Skeletal muscle satellite cell (primary cell): ENCODE measurements around the gene NOTUM.

Experiments used
- H3K27me3 ChIP-seq: 2 replicates; pipeline ENCODE4 v1.7.0; 2013; ENCODE audit warnings: low read length; ENCODE audit not compliant: control insufficient read depth, insufficient read depth
- H3K36me3 ChIP-seq: 2 replicates; pipeline ENCODE4 v1.7.0; 2013; ENCODE audit warnings: mild to moderate bottlenecking, control low read depth, low read length; ENCODE audit not compliant: insufficient read depth
- H3K4me1 ChIP-seq: 2 replicates; pipeline ENCODE4 v1.7.0; 2013; ENCODE audit warnings: low read length; ENCODE audit not compliant: control insufficient read depth, insufficient read depth
- H3K4me2 ChIP-seq: 2 replicates; pipeline ENCODE4 v1.7.0; 2013; ENCODE audit warnings: mild to moderate bottlenecking, low read length
- H3K4me3 ChIP-seq: 2 replicates; pipeline ENCODE4 v1.7.0; 2013; ENCODE audit warnings: low read length
- H3K9ac ChIP-seq: 2 replicates; pipeline ENCODE4 v1.7.0; 2013; ENCODE audit warnings: mild to moderate bottlenecking, low read depth, low read length, moderate library complexity
- H3K9me3 ChIP-seq: replicated peaks from 2 replicates; pipeline ENCODE4 v1.7.0; 2013; ENCODE audit warnings: mild to moderate bottlenecking, control low read depth, low read length

NOTUM gene

DNA sequence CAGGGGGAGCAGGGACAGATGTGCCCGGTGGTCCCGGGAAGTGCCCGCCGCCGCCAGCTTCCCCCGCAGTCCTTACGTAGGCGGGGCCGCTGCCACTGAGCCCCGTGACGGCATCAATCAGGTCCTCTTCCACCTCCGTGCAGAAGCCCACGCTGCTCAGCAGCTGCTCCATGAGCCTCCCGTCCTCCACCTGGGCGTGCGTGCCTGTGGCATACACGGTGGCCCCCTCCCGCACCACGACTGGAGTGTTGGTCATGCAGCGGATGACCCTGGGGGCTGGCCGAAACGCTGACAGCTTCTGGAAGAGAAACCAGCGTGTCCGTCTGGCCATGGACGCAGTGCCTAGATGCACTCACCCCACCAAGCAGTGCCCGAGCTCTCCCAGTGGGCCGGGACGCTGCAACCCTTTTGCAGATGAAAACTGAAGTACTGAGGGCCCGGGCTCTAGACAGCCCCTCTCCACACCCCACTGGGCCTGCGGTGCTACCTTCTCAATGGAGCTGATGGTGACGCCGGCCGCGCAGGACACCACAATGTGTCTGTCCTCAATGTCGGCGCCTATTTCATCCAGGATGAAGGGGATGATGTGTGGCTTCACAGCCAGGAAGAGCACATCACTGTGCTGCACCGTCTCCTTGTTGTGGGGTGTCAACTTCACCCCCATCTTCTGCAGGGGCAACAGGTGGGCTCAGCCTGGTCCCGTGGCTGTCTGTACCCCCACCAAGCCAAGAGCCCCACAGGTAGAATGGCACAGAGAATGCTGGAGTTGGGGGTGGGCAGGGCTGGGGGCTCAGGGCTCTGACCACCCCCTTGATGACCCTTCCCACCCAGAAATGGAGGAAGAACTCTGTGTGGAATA is 25.9 kb downstream of the NOTUM start:
- Histone ChIP-seq H3K4me2 (no peak overlapping the region), H3K4me1 (peaks cover 16% of the 10 kb centered on the region), H3K4me3 (no peak overlapping the region), H3K27me3 (peaks cover 8% of the 10 kb centered on the region), H3K9ac (no peak overlapping the region), H3K9me3 (no peaks in the 10 kb centered on the region), H3K36me3 (no peaks in the 10 kb centered on the region)

DNA sequence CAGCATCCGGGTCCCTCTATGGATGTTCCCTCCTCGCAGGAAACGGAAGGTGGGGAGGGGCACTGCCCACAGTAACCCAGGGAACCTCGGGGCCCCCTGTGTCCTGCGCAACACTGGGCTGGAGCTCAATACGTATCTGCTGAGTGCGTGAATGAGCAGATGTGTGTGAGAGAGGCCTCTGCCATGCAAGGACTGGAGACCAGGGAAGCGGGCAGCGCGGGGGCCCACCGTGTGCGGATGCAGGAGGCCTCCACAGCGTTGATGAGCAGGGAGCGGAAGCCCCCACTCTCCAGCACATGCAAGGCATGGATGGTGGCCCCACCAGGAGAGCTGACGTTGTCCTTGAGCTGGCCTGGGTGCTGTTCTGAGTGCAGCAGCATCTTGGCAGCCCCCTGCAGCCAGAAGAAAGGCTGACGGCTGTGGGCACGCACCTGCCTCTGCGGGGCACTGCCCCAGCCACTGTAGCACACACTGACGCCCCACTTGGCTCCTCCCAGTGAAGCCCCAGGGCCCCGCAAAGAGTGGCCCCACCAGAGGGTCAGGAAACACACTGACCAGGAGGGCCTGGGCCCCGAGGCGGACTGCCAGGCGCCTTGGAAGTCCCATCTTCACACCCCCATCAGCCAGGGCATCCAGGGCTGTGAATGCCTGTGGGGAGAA is 26.8 kb downstream of the NOTUM start:
- no peaks in the 10 kb centered on the region for H3K27me3 ChIP-seq
- peaks cover 11% of the 10 kb centered on the region for H3K4me1 ChIP-seq
- no peak overlapping the region for H3K9ac ChIP-seq
- no peaks in the 10 kb centered on the region for H3K36me3 ChIP-seq
- H3K4me2 ChIP-seq = no peak overlapping the region
- H3K9me3 ChIP-seq = no peaks in the 10 kb centered on the region
- no peak overlapping the region for H3K4me3 ChIP-seq

DNA sequence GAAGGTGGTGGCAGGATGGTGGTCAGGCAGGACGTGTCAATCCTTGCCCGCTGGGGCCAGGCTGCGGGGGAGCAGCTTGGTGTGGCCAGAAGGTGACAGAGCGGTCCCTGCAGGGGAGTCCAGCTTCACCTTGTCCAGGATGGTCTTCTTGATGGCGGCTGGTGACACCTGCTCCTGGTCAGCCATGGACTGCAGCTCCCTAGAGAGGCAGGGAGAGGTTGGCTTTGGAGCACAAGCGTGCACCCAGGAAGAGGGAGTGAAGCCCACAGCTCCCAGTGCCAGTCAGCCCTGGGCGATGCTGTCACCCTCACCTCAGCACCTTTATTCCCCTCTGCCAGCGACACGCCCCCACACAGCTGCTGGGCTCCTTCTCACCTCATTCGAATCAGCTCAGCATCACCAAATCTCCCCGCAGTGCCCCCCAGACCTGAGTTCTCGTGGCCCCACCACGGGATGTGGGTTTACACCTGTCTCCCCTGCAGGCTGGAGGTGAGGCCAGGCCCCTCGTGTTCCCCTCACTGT is 27.7 kb downstream of the NOTUM start:
- Histone ChIP-seq H3K4me1 (peaks cover 13% of the 10 kb centered on the region), H3K9ac (no peak overlapping the region), H3K27me3 (no peaks in the 10 kb centered on the region), H3K4me2 (no peak overlapping the region), H3K9me3 (no peaks in the 10 kb centered on the region), H3K36me3 (no peaks in the 10 kb centered on the region), H3K4me3 (no peak overlapping the region)

DNA sequence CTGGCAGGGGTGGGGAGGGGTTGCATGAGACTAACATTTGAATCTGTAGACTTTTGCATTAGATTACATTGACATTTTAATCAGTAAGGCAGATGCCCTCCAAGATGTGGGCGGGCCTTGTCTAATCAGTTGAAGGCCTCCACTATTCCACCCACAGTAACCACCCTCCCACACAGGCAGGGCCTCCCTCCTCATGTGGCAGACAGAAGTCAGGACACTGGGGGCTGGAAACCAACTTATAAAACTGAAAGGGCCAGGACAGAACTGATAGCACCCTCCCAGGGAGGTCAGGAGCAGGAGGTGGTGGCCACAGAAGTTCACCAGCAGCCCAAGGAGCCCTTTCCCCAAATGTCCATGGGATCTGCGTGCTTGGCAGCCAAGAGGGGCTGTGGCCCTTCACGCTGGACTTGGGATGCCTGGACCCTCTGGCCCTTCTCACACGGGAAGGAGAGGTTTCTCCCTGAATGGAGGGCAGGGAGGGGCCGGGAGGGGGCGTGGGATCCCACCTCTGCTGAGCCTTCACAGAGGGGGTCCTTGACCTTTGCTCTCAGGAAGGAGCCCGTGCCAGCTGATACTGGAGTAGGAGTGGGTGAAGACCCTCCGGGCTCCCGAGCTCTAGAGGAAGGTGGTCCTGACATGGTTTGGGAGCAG is 28.5 kb downstream of the NOTUM start:
- H3K36me3 ChIP-seq = no peaks in the 10 kb centered on the region
- no peaks in the 10 kb centered on the region for H3K27me3 ChIP-seq
- H3K9ac ChIP-seq = no peak overlapping the region
- no peak overlapping the region for H3K4me2 ChIP-seq
- peaks cover 17% of the 10 kb centered on the region for H3K4me1 ChIP-seq
- H3K9me3 ChIP-seq = no peaks in the 10 kb centered on the region
- H3K4me3 ChIP-seq = no peak overlapping the region

DNA sequence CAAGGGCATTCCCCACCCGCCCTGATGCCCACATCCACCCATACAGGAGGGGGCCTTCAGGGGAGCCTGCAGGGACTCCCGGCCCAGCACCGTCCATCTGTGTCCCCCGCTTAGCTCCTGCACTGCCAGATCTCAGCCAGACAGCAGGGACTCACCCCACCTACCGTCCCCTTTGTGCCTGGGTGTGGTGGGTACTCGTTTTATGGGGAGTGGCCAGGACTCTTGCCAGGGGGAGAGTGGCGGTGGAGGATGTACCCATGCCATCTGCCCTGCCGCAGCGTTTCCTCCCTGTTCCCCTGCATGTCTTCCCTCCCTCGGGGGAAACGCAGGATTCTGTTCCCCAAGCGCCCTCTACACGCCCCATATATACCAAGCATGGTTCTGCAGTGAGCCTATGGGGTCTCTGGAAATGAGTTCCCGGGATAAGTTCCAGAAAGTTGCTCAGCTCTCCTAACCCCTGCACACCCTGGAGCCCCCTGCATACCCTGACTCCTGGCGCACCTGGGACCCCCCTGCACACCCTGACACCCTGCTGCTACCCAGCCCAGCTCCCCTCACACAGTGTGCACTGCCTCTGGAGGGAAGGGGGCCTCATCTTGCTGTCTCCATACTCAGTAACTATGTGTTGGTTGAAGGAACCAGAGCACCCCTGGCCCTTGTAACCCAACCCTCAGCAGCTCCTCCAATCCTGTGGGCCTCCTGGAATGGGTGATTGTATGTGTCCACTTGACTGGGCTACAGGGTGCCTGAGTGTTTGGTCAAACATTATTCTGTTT is 29.2 kb downstream of the NOTUM start:
- H3K36me3 ChIP-seq = no peaks in the 10 kb centered on the region
- no peak overlapping the region for H3K4me2 ChIP-seq
- H3K27me3 ChIP-seq = no peaks in the 10 kb centered on the region
- H3K9ac ChIP-seq = no peak overlapping the region
- H3K4me3 ChIP-seq = no peak overlapping the region
- peaks cover 12% of the 10 kb centered on the region for H3K4me1 ChIP-seq
- H3K9me3 ChIP-seq = no peaks in the 10 kb centered on the region

DNA sequence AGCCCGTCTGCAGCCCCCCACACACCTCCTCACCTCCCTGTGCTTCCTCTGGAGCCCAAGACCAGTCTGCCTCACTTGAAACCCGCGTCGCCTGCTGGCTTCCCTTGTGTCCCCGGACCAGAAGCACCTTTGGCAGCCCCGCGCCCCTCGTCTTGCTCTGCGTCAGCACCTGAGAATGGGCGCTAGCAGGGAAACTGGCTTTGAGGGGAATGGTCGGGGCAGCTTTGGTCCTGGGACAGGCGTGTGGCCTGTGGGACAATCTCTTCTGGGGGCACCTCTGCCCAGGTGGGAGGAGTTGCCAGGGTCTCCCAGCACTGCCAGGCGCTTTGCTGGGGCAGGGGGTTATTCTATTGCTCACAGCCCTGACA is 29.8 kb downstream of the NOTUM start:
- Histone ChIP-seq H3K36me3 (no peaks in the 10 kb centered on the region), H3K4me3 (no peak overlapping the region), H3K4me2 (no peak overlapping the region), H3K9me3 (no peaks in the 10 kb centered on the region), H3K27me3 (no peaks in the 10 kb centered on the region), H3K4me1 (peaks cover 10% of the 10 kb centered on the region), H3K9ac (no peak overlapping the region)

DNA sequence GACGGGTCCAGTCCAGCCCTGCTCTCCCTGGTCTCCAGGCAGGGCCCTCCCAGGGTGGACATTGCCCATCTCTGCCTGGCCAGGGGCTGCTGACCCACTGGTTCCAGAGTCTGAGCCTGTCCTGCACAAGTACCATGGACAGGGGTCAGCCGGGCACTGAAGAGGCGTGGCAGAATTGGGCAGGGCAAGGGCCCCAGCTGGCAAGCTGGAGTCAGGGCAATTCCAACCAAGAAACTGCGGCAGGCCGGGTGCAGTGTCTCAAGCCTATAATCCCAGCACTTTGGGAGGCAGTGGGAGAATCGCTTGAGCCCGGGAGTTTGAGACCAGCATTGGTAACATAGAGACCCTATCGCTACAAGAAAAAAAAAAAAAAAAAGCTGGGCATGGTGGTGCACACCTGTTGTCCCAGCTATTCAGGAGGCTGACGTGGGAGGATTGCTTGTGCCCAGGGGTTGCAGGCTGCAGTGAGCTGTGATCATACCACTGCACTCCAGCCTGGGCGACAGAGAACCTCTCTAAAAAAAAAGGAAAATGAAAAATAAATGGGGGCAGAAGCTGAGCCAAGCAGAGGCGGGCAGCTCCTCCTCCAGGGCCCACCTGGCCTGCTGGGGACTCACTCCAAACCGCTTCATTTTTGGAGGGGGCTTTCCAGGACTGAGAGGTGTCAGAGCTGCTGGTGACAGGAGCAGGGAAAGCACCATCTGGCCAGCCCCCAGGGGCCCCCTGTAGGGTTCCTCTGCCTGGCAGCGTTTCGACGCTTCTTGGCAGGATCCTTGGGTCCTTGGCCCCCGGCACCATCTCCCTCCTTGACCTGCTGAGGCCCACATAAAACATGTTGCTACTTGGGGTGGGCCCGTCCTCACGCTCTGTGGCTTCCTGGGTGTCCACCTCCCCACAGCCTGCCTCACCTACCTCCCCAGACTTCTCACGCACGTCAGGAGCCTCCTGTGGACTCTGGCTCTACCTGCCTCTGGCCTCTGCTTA is 30.6 kb downstream of the NOTUM start:
- H3K4me2 ChIP-seq = no peak overlapping the region
- H3K4me1 ChIP-seq = peaks cover 15% of the 10 kb centered on the region
- no peak overlapping the region for H3K9ac ChIP-seq
- H3K36me3 ChIP-seq = no peaks in the 10 kb centered on the region
- no peak overlapping the region for H3K4me3 ChIP-seq
- H3K9me3 ChIP-seq = no peaks in the 10 kb centered on the region
- no peaks in the 10 kb centered on the region for H3K27me3 ChIP-seq

DNA sequence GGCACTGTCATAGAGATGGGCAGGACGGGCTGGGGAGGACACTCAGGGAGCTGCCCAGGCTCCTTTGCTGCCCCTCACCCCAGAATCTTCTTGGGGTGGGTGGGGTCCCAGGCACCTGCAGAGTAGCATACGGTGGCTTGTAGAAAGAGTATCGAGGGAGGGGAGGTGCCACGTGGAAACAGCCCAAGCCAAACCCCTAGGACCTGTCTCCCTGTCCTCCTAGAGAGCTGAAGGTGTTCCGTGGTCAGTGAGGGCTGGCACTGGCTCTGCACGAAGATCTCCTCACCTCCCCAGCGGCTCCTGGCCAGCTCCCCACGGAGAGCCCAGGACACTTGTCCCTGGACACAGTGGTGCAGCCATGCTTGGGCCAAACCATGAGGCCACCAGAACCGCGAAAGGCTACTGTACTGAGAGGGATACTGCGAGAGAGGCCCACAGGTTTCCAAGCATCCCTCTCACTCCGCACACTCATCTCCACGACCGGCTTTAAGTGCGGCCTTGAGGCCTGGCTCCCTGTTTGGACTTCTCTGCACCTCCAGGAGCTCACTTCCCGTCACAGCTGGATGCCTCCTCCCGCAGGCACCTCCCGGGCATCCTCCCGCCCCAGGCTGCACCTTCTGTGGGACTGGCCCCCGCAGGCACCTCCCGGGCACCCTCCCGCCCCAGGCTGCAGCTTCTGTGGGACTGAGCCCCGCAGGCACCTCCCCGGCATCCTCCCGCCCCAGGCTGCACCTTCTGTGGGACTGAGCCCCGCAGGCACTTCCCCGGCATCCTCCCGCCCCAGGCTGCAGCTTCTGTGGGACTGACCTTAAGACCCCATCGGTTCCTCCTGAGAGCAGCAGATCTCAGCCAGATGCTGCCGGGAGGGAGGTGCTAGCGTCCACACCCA is 31.5 kb downstream of the NOTUM start:
- Histone ChIP-seq H3K36me3 (peaks cover 3% of the 10 kb centered on the region), H3K4me1 (peaks cover 23% of the 10 kb centered on the region), H3K4me3 (no peak overlapping the region), H3K4me2 (no peak overlapping the region), H3K27me3 (no peaks in the 10 kb centered on the region), H3K9ac (no peak overlapping the region), H3K9me3 (no peaks in the 10 kb centered on the region)

DNA sequence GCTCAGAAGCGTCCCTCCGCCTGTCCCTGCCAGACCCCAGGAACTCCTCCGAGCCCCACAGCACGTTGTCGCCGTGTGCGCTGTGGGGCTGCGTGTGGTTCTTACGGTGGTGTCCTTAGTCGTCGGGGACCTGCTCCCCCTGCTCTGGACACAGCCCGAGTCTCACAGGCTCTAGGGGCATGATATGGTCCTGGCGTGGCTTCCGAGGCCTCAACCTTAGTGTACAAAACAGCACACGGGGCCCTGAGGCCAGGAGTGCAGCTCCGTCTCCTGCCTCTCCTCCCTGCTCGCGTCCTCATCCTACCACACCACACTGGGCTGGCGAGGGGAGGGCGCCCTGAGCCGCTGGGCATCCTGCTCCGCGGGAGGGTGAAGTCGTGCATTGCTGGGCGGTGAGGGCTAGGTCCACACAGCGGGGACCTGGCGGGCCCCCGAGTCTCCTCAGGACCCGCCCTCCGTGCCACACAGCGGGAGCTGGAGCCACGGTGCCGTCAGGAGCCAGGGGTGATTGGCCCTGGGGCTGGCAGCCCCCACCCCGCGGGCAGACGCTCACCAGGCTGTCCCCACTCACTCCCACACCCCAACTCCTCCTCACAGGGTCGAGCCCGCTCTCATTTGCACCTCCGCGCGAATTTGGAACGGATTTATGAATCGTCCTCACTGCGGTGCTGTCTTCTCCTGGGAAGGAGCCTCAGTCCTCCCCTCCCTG is 32.3 kb downstream of the NOTUM start:
- peaks cover 3% of the 10 kb centered on the region for H3K36me3 ChIP-seq
- no peaks in the 10 kb centered on the region for H3K27me3 ChIP-seq
- peak overlapping the region; percentile 92 for H3K9ac ChIP-seq
- peak overlapping the region; percentile 89 for H3K4me3 ChIP-seq
- no peaks in the 10 kb centered on the region for H3K9me3 ChIP-seq
- H3K4me2 ChIP-seq = peak overlapping the region; percentile 97
- H3K4me1 ChIP-seq = peaks cover 31% of the 10 kb centered on the region
